ENCODE data around the gene GLI2.
A peak's percentile ranks its signal among the peaks of the same experiment; 100 is the strongest.

The GLI2 gene

GRCh38 chr2:120763931-120764330, 28.3 kb downstream of the GLI2 start:
- no peak overlapping the region for H3K27ac ChIP-seq
- no peak for TF ChIP-seq CTCF (conservative IDR thresholded peaks at IDR 0.05)

- no peak for TF ChIP-seq CTCF (conservative IDR thresholded peaks at IDR 0.05)
- peak overlapping the region; percentile 34 for H3K27ac ChIP-seq
Measured at GRCh38 chr2:120764492-120764891, 28.8 kb downstream of the GLI2 start.

- H3K27ac ChIP-seq = peak overlapping the region; percentile 34
- no peak for TF ChIP-seq CTCF (conservative IDR thresholded peaks at IDR 0.05)
Measured at GRCh38 chr2:120764991-120765677, 29.5 kb downstream of the GLI2 start.

DNA sequence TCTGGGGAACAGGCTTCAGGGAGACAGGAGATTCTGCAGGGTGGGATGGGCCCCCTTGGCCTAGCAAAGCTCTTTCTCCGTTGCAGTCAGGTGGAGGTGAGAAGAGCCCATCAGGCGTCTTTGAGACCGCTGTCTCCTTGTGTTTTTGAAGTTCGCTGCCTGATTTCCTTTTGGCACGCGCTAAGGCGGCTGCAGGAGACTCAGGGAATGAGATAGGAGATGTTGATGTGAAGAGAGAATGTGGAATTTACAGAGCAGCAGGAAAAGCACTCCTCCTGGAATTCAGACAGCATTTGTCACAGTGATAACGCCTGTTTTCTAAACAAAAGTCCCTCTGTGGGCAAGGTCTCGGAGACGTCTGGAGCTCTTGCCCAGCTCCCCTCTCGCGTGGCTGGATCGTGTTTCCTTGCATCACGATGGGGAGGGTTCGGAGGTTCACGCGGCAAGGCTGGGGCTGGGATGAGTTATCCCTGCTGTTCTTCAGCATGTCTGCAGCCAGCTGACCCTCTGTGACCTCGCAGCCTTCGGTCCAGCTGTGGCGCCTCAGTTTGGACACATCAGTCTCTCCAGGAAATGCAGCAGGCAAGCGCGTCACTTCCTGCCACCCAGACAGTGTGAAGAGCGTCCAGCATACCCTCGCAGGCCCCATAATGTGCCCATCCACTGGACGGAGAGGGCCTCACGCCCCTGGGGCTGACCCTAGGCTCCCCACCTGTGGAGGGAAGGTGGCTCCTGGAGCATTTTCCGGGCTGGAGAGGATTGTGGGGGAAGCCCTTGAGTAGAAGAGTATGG, 30.2 kb downstream of the GLI2 start:
- no peak for TF ChIP-seq CTCF (conservative IDR thresholded peaks at IDR 0.05)
- H3K27ac ChIP-seq = no peak overlapping the region

GRCh38 chr2:120766470-120767351, 31.0 kb downstream of the GLI2 start:
- no peak for TF ChIP-seq CTCF (conservative IDR thresholded peaks at IDR 0.05)
- H3K27ac ChIP-seq = no peak overlapping the region

DNA sequence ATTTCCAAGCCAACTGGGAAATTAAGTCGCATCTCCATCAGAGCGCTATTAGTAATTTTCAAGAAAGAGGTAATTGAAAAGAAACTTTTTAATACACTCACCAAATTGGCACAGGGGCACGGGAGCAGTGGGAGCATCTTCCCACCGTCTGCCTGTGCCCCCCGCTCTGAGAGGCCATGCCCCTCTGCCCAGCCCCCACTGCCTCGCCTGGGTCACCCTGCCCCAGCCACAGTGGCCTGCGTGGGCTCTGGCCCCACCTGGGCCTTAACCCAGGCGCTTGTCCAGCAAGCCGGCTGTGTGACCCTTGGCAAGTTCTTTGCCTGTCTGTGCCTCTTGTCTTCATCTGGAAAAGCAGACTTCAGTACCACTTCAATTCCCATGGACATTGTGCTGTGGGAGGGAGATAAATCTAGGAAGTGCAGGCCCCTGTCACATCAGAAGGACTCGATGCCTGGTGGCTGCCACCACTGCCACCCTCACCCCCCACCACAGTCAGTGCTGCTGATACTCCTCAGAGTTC, 31.9 kb downstream of the GLI2 start:
- no peak overlapping the region for H3K27ac ChIP-seq
- no peak for TF ChIP-seq CTCF (conservative IDR thresholded peaks at IDR 0.05)

All from VCaP (cell line).